ENCODE data around the gene ZNF521.
A peak's percentile ranks its signal among the peaks of the same experiment; 100 is the strongest.
"Not testable (repeated sequence)": the region's sequence is repeated elsewhere in the genome, so short reads cannot be mapped to it uniquely, and the experiment has no call there.

The ZNF521 gene

GRCh38 chr18:25287106-25287505 is 64.9 kb downstream of the ZNF521 start:
- no peak for DNase-seq

GRCh38 chr18:25284861-25285550 is 67.0 kb downstream of the ZNF521 start:
- DNase-seq = no peak

- no peak for DNase-seq
Measured at GRCh38 chr18:25284281-25284680, 67.7 kb downstream of the ZNF521 start.

GRCh38 chr18:25283781-25284180 is 68.2 kb downstream of the ZNF521 start:
- no peak for DNase-seq

DNA sequence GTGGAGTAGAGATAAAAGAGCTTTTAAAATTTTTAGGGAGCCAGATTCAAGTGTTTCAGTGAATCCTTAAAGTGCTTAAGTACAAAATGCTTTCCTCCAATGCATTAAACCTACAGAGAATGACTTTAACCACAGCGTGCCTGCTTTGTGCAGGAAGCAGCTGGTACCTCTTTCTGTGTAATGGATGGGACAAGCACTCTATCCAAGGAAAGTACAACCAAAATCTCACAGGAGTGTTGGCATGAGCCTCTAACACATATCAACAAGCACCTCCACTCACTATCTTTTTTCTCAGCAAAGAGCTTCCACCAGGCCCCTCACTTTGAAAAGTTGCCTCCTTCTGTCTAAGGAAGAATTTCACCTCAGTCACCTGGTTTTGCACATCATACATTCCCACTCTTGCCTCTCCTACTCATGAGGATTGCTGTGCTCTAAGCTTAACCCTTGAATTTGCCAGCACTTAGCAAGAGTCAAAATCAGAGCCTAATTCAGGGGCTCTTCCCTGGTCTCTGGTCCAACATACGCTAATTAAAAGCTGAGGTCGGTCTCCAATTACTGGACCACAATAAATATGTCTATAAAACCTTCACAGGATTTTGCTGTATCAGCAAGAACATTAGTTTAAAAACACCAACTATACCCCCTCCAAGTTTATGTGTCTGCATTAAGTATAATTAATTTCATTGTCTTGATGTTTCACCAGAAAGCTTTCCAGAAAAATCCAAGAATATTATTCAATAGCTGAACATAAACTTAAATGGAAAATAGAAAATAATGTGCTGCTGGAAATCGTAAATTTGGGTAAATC is 68.9 kb downstream of the ZNF521 start:
- no peak for DNase-seq

GRCh38 chr18:25282282-25282681 is 69.7 kb downstream of the ZNF521 start:
- no peak for DNase-seq

DNA sequence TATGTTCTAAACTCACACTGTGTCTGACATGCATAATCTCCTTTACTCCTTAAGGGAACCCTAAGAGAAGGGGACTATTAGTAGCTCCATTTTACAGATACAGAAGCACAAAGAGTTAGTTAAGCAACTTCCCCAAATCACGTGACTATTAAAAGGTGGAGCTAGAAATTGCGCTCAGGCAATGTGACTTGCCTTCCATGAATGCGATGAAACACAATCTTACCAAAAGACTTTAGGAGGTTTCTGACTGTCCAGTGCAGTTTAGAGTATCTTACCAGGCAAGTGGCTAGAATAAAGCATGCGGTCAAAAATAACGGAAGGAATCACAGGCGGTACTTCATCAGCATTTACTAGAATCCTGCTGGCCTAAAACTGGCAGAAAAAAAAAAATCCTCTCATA is 70.4 kb downstream of the ZNF521 start:
- DNase-seq = no peak

DNA sequence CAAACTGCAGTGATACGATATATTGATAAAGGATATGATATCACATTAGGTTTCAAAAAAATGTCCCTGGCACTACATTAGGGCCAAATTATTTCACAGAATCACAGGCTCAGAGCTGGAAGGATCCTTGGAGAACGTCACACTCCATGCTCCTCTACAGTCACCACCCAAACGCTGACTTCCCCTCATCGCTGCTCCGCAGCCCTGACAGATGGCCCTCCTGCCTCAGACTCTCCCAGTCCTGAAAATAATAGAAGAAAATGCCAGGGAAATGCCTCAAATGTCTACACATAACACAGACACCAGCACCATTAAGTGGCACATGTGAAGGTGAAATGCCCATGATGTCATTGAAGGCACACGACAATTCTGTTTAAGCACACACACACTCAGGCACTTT is 72.0 kb downstream of the ZNF521 start:
- no peak for DNase-seq

GRCh38 chr18:25279556-25279955 is 72.4 kb downstream of the ZNF521 start:
- no peak for DNase-seq

DNA sequence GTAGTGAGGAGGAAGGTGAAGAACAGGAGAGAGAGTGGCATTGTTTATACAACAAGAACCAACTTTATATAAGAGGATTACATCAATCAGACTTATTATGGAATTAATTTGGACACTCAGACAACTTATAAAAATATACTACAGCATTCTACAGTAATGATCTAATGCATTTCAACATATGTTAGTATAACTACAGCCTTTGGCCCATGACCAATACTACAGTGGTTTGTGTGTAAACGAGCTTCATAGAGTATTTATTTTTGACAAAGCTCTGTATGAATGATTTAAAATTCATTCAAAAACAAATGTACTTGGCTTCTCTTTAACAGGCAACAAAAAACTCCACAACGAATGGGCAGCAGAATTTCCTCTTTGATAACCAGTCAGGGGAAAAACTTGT is 72.8 kb downstream of the ZNF521 start:
- no peak for DNase-seq

DNA sequence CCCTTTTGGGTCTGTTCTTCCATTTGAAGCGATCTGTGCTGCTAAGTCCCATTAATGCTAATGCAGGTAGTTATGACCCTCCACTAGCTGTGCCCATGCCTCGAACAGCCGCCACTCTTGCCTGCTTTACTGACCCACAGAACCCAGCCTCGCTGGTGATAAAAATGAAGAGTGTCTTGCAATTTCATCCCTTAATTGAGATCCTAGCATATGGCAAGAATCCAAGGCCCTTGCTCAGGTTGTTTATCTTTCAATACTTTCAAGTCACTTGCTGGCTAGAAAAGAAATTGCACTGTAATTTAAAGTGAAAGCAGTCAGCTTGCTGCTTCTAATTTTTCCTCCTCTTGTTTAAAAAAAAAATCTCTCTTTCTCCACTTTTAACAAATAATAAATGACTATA is 73.6 kb downstream of the ZNF521 start:
- DNase-seq = no peak

DNA sequence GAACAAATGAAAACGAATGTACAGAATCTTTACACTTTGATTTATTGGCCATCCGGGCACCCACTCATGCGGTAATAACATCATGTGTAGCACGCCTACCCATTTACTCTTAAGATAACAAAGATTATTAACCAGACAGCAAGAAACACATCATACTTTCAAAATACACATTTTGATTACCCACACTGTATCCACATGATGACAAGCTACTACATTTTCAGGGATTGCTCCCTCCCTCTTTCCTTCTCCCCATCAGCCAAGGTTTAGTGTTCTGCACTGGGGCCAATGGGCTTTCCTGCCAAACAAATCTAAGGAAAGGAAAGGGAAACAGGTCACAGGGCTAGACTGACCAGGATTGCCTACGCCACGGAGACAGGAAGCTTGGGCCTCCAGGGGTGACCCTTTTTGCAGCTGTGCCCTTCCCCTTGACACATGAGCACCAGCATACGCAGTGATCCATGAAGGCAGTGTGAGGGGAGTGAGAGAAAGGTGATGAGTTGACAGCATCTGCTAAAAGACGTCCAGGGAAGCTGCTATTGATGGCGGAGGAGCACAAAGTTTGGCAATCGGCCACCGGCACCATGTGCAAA is 76.5 kb downstream of the ZNF521 start:
- DNase-seq = peak; percentile 9

DNA sequence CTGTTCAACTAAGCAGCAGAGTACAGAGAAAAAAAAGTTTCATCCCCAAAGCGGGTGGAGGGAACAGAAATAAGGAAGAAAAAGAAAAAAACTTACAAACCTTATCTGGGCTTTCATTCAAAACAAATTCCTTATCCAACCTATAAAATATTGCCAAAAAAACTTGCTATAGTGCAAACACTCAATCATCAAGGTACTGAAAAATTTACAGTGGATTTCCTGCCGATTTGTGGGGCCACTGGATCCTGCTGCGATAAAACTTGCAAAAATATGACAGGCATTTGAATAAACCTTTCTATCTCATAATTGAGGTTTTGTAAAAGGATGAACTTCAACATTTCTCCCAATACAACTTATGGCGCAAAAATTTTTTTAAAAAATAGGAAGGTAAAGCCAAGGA is 77.0 kb downstream of the ZNF521 start:
- no peak for DNase-seq

GRCh38 chr18:25266931-25267527 is 84.9 kb downstream of the ZNF521 start:
- not testable (repeated sequence) for DNase-seq

- DNase-seq = no peak
Measured at GRCh38 chr18:25262920-25263319, 89.0 kb downstream of the ZNF521 start.

DNA sequence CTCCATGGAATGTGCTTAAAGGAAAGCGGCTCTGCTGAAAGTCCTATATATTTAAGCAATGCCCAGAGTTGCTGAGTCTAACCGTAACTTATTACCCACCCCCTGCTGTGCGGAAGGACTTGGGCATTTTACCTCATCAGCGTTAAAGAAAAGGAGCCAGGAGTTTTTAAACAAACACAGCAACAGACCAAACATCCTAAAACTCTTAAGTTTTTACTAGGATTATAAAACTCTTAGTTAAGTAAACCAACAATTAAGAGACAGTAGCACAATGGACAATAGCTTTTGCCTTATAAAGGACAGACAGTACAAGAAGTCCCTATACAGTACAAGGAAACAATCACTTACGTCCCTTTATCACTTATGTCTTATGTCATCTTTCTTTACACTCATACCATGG is 90.2 kb downstream of the ZNF521 start:
- DNase-seq = no peak

- DNase-seq = no peak
Measured at GRCh38 chr18:25256439-25256838, 95.5 kb downstream of the ZNF521 start.

DNA sequence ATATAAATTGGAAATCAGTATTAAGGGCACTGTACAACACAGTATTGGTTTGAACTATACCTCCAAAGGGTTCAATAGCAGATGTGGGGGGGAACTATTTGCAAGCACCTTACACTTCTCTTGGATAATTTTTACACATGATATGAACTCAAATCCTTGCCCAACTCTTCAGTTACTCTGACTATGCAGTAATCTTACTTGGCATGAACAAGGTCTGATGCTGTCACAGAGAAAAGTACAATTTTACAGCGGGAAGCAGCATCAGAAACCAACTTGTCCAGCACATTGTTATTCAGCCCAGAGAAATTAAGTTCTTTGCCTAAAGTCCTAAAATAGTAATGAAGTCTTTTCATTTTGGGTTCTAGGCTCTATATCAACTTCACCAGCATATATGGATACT is 98.2 kb downstream of the ZNF521 start:
- DNase-seq = no peak

DNA sequence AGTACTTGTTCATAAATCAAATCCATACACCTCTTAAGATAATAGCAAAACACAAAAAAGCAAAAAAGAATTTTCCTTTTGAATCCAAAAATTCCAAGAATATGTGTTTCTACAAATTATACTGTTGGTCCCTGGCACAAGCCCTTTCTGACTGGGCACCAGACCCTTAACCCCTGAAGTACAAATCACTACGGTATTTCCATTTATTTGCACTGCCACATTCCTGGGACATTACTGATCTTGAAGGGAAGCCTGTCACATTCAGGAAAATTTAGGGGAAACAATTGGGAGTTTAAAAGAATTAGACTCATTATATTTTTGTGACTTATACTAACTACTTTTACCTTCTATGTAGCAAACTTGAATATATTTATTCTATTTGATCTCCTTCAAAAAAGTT is 98.8 kb downstream of the ZNF521 start:
- no peak for DNase-seq

DNA sequence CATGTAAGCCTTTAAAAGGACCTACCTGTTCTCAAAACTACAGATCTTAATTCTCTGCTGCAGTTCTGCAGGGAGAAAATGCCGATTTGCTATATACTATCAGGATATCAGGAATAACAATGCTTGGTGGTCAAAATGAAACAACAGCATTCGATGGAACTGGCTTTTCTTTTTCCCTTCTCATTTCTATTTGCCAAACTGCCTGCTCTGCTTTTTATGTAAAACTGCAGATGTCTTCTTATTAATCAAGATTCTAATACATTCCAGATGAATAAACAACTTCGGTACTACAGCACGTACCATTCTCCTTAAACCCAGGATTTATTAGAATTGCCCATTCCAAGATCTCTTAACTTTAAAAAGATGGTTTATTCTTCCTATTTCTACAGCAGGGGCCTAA is 100.9 kb downstream of the ZNF521 start:
- no peak for DNase-seq

GRCh38 chr18:25250474-25250851 is 101.5 kb downstream of the ZNF521 start:
- DNase-seq = no peak

DNA sequence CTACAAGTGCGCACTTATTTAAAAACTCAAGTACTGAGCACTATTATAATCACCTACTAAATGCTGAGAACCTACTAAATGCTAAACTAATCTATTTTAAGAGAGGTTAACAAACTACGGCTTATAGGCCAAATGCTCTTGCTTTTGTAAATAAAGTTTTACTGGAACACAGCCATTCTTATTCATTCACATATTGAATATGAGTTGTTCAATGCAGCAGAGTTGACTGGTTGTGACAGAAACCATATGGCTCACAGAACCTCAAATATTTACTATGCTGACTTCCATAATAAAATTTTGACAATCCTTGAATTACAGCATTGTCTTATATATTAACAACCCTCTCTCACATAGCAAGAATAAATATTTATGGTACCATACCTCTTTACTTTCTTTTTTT is 103.2 kb downstream of the ZNF521 start:
- DNase-seq = no peak

- DNase-seq = no peak
Measured at GRCh38 chr18:25247725-25248124, 104.2 kb downstream of the ZNF521 start.
